ENCODE measurements around the gene IGFBPL1.

Gene IGFBPL1

DNA sequence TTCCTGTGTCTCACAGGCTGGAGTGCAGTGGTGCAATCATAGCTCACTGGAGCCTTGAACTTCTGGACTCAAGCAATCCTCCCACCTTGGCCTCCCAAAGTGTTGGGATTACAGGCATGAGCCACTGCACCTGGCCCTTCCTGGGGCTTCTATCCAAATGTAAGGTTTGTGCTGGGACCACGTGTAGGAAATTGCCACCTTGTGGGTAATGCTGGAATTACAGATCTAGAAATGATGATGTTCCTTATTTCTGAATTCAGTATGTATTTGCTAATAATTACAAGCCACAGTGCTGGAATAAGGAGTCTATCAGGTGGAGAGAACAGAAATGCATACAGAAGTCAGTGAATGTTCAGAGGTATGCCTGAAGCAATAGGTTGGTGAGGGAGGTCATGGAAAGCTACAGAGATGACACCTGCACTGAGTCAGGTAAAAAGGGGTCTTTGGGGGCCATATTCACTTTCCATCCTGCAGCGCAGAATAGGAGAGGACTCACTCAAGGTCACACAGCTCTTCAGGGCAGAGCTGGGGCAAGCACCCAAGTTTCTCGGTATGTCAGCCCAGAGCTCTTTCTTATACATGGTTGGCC, 8.8 kb upstream of the IGFBPL1 start:
- no peak for DNase-seq (ENCODE audit: low read depth)

GRCh38 chr9:38431116-38431515, 6.9 kb upstream of the IGFBPL1 start:
- DNase-seq (ENCODE audit: low read depth): no peak

GRCh38 chr9:38428062-38428461, 3.8 kb upstream of the IGFBPL1 start:
- no peak for DNase-seq (ENCODE audit: low read depth)

DNA sequence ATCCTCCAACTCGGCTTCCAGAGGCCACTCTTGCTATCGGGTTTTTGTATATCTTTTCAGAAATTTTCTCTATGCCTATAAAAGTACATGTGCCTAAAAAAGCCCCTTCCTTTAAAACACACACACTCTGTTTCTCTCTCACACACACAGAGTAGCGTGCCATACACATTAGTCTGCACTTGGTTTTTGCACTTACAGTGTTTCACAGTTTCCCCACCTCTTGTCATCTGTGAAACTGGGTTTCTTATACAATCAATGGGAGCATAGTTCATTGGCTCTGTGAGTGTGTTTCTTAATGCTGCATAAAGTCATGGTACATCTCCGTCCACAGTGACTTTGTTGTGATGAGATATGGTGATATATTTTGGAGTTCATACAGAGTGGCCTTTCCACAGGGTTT, 664 bp upstream of the IGFBPL1 start:
- no peak for DNase-seq (ENCODE audit: low read depth)

- no peak for DNase-seq (ENCODE audit: low read depth)
These were observed 831 bp downstream of the IGFBPL1 start for GRCh38 chr9:38423273-38423972.

GRCh38 chr9:38422555-38423260, 1.5 kb downstream of the IGFBPL1 start:
- no peak for DNase-seq (ENCODE audit: low read depth)

DNA sequence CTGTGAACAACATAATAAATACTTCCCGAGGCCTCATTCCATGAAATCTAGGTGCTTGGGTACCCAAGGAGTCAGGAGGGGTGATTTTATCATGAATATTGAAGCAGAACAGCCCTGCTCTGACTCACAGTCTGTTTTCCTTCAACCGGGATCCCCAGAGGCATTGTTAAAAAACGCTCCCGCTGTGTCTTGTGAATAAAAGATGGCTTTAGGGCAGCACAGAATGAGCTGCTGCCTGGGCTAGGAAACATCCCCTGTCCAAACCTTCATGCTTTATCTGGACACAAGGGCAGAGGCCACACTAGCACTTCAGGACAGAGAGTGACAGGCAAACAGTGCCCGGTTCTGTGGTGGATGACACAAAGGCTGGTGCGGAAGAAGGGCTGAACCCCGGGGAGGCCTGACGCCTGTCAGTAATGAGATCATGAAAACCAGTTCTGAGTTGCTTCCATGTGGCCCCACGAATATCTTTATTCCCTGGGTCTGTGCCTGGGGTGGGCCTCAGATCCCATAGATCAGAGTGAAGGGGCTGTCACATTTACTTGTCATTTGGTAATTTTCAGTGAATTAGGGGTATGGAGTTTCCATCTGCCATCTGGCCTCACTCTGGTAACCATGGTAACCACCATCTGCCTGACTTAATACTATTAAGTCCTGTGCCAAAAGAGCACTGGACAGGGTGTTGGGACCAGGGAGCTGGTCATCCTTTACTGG, 2.6 kb downstream of the IGFBPL1 start:
- no peak for DNase-seq (ENCODE audit: low read depth)

- DNase-seq (ENCODE audit: low read depth): no peak
These were observed 5.1 kb downstream of the IGFBPL1 start for GRCh38 chr9:38419181-38419580.

DNA sequence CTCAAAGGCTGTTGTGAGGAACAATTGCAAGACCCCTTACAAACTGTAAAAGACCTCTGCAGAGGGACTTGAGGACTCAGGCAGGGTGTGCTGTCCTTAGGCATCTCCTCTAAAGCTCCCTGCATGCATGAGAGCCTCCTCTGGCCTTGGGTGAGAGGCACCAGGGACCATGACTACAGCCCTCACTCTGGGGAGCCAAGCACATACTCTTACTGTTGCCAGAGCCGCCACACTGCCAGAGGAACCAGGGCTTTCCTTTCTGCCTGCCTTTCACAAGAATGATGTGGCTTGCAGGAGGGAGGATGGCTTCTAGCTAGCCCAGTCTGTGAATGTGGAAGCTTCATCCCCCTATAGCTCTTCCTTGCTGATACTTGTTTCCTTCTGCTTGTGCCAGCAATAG, 5.9 kb downstream of the IGFBPL1 start:
- DNase-seq (ENCODE audit: low read depth): no peak

GRCh38 chr9:38417003-38417945, 7.0 kb downstream of the IGFBPL1 start:
- DNase-seq (ENCODE audit: low read depth): no peak

GRCh38 chr9:38416461-38416860, 7.8 kb downstream of the IGFBPL1 start:
- DNase-seq (ENCODE audit: low read depth): no peak

GRCh38 chr9:38415856-38416255, 8.4 kb downstream of the IGFBPL1 start:
- DNase-seq (ENCODE audit: low read depth): no peak

DNA sequence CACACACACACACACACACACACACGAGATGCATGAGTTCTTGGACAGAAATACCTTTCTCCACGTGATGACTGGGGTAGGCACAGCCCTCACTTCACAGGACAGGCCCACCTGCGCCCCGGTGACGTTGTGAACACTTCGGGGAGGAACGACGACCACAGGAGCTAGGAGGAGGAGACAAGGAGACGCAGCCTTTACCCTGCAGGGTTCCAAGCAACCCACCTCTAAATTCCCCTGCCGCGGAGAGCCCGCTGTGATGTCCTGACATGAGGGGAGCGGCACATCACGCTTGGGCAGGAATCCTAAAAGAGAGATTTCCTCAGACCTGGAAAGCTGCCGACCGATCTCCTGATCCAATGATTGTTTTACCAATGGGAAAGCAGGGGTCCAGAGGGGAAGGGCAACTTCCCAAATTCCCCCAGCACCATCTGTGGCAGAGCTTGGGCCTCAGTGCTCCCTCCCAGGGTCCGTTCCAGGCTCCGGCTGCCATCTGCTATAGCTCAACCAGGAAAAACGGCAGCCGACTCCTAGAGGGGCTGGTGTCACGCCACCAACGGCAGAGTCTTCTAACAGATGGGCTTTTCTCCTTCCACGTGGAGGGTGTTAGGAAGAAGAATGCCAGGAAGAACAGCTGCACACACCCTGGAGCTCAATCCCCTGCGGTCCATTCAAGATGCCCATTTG, 10.1 kb downstream of the IGFBPL1 start:
- DNase-seq (ENCODE audit: low read depth): no peak

DNA sequence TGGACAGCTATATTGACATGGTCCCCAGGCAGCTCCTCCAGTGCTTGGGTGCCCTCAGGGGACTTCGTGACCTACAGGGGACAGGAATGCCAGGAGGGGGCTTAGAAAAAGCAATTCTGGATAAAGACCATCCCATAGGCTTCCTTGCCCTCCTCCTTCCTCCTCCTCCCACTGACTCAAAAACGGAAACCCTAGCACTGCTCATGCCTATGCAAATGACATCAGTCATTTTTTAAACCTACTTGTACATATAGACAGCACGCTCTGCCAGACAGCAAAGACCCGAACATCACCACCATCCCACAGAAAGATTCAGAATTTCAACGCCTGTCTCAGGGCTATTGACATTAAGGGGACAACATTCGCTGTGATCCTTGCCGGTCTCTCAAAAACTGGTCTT, 11.0 kb downstream of the IGFBPL1 start:
- DNase-seq (ENCODE audit: low read depth): no peak

DNA sequence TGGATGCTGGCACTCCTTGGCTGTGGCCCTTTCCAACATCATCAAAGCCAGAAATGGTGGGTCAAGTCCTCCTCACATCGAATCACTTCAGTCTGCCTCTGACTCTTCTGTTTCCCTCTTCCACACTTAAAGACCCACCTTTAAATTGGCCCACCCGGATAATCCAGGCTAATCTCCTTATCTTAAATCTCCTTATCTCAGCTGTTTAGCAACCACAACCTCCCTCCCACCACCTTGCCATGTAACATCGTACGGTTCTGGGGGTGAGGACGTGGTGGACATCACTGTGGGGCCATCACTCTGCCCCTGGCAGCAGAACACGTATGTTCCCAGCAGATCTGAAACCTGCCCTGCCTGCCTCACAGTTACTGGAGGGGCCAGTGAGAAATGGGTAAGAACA, 11.5 kb downstream of the IGFBPL1 start:
- no peak for DNase-seq (ENCODE audit: low read depth)

GRCh38 chr9:38408719-38409118, 15.5 kb downstream of the IGFBPL1 start:
- no peak for DNase-seq (ENCODE audit: low read depth)

DNA sequence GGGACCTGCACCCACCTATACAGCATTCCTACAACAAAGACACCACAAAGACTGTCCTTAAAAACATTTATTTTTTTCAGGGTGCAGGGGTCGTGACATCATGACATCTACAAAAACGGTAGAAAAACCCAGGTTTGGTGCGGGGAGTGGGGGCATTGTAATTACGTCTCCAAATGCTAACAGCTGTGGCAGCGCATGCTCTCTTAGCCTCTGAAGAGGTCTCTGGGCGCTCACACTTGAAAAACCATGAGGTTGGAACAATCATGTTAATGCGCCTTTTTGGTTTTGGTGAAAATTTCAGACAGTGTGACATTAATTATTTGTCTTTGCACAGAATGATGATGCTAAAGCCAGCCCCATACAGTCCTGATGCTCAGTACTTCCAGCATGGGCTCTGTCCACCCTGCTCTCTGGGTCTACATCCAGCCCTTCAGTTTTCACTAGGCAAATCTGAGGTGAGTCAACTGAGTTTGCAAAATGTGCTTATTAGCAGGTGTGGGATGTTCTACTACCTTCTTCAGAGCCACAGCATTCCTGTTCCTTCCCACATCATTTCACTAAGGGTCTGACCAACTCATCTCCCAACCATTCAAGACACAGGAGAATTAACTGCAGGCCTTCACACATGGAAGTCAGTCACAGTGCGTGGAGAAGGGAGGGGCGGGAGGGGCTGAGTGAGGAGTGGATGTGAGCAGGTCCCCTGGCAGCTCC, 17.6 kb downstream of the IGFBPL1 start:
- no peak for DNase-seq (ENCODE audit: low read depth)

- DNase-seq (ENCODE audit: low read depth): no peak
These were observed 18.5 kb downstream of the IGFBPL1 start for GRCh38 chr9:38405785-38406184.

DNA sequence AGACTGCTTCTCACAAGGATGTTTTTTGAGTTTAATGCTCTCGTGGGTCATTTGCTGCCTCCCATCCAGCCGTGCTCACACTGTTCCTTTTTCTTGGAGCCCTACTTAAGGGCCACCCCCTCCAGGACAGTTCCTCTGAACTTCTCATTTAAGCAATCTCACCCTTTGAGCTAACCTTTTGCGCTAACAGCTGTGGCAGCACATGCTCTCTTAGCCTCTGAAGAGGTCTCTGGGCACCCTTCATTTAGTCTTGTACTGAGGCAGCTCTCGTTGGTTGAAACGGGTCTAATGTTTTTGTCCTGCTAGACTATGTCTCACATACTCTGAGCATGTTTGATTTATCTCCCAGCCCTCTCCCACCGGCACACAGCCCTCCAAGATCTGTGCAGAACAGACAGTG, 19.9 kb downstream of the IGFBPL1 start:
- DNase-seq (ENCODE audit: low read depth): no peak

GRCh38 chr9:38401994-38402393, 22.3 kb downstream of the IGFBPL1 start:
- no peak for DNase-seq (ENCODE audit: low read depth)

Measured in activated gamma-delta T cell treated with anti-CD3 and anti-CD28 coated beads, Interleukin-2, amount 50 U/mL, for 16 hours (primary cell).